K562 (cell line): ENCODE data around the gene TXLNG. TPM values are rescaled to one million over a fixed set of nuclear protein-coding genes. Genes with fewer than 3 reads are reported as not detected.

ENCODE experiments used
- SP2 ChIP-seq: IDR thresholded peaks from 2 replicates; pipeline ENCODE4 v1.6.1; 2011; ENCODE audit warnings: mild to moderate bottlenecking, low read depth, low read length, moderate library complexity; ENCODE audit not compliant: poor library complexity, severe bottlenecking; ENCODE audit errors: extremely low read depth
- SRSF3 ChIP-seq: fragments of 200-400 bp; formaldehyde crosslinking; IDR thresholded peaks from 2 replicates; pipeline ENCODE4 v1.6.1; 2016; ENCODE audit warnings: mild to moderate bottlenecking, low read length, moderate library complexity; ENCODE audit not compliant: insufficient read depth
- TBP ChIP-seq: optimal IDR thresholded peaks from 2 replicates; pipeline ENCODE3; 2011; ENCODE audit warnings: low read depth, low read length, improper control_type of control experiment
- polyA plus RNA-seq, 8 experiments: library from polyadenylated mRNA; depleted of rRNA in 4 of 8; stranded (reverse) in 5 of 8; unstranded in 3 of 8; fragments of >200 nt; fragmentation: Nextera tagmentation in 2 of 8; fragmentation: Illumina TruSeq in 1 of 8; extraction: Ambion mirVana in 2 of 8; extraction: Trizol in 1 of 8; gene quantifications; 2 replicates each; pipeline versions ENCODE4 v1.2.1 to v1.2.3, GENCODE V29; 2011 to 2014; ENCODE audit warnings: inconsistent platforms in 1 of 8, missing spikeins in 1 of 8
- total RNA-seq, 7 experiments: library from RNA; depleted of rRNA in 6 of 7; stranded (reverse); fragments of >200 nt in 6 of 7; fragmentation: Illumina TruSeq in 2 of 7; extraction: Trizol in 2 of 7; gene quantifications; 2 replicates each; pipeline versions ENCODE4 v1.2.1 to v1.2.3, GENCODE V29; 2011 to 2021; ENCODE audit warnings: low replicate concordance in 1 of 7
- TF ChIP-seq, protein P1 (sequence below): fragments of 450-650 bp; IDR thresholded peaks from 2 replicates; pipeline ENCODE4 v1.6.1; 2016; ENCODE audit warnings: mild to moderate bottlenecking, moderate library complexity

TXLNG gene
- total and polyA plus RNA-seq, 9 of the 15 experiments (the other 6 are each of a cell fraction or from before 2014, with no cell fraction given), result 13.1 to 47.0 (median 31.6) TPM

DNA sequence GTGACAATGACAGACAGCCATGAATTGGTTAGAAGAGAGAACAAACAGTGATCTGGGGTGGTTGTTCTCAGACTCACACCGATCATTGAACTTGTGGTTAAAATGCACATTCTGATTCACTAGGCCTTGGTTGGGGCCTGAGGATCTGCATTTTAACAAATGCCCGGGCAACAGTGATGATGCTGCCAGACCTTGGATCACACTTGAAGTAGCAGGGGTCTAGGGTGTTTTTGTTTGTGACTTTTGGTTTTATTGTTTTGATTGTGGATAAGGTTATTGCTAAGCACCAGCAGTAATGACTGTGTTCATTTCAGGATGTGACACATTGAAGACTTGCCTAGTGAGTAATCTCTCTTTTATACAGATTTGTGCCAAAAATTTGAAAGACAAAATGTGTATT lies 36.5 kb downstream of the TXLNG start (continued):
- TF ChIP-seq SRSF3, result no peak
- TF ChIP-seq, protein P1, sequence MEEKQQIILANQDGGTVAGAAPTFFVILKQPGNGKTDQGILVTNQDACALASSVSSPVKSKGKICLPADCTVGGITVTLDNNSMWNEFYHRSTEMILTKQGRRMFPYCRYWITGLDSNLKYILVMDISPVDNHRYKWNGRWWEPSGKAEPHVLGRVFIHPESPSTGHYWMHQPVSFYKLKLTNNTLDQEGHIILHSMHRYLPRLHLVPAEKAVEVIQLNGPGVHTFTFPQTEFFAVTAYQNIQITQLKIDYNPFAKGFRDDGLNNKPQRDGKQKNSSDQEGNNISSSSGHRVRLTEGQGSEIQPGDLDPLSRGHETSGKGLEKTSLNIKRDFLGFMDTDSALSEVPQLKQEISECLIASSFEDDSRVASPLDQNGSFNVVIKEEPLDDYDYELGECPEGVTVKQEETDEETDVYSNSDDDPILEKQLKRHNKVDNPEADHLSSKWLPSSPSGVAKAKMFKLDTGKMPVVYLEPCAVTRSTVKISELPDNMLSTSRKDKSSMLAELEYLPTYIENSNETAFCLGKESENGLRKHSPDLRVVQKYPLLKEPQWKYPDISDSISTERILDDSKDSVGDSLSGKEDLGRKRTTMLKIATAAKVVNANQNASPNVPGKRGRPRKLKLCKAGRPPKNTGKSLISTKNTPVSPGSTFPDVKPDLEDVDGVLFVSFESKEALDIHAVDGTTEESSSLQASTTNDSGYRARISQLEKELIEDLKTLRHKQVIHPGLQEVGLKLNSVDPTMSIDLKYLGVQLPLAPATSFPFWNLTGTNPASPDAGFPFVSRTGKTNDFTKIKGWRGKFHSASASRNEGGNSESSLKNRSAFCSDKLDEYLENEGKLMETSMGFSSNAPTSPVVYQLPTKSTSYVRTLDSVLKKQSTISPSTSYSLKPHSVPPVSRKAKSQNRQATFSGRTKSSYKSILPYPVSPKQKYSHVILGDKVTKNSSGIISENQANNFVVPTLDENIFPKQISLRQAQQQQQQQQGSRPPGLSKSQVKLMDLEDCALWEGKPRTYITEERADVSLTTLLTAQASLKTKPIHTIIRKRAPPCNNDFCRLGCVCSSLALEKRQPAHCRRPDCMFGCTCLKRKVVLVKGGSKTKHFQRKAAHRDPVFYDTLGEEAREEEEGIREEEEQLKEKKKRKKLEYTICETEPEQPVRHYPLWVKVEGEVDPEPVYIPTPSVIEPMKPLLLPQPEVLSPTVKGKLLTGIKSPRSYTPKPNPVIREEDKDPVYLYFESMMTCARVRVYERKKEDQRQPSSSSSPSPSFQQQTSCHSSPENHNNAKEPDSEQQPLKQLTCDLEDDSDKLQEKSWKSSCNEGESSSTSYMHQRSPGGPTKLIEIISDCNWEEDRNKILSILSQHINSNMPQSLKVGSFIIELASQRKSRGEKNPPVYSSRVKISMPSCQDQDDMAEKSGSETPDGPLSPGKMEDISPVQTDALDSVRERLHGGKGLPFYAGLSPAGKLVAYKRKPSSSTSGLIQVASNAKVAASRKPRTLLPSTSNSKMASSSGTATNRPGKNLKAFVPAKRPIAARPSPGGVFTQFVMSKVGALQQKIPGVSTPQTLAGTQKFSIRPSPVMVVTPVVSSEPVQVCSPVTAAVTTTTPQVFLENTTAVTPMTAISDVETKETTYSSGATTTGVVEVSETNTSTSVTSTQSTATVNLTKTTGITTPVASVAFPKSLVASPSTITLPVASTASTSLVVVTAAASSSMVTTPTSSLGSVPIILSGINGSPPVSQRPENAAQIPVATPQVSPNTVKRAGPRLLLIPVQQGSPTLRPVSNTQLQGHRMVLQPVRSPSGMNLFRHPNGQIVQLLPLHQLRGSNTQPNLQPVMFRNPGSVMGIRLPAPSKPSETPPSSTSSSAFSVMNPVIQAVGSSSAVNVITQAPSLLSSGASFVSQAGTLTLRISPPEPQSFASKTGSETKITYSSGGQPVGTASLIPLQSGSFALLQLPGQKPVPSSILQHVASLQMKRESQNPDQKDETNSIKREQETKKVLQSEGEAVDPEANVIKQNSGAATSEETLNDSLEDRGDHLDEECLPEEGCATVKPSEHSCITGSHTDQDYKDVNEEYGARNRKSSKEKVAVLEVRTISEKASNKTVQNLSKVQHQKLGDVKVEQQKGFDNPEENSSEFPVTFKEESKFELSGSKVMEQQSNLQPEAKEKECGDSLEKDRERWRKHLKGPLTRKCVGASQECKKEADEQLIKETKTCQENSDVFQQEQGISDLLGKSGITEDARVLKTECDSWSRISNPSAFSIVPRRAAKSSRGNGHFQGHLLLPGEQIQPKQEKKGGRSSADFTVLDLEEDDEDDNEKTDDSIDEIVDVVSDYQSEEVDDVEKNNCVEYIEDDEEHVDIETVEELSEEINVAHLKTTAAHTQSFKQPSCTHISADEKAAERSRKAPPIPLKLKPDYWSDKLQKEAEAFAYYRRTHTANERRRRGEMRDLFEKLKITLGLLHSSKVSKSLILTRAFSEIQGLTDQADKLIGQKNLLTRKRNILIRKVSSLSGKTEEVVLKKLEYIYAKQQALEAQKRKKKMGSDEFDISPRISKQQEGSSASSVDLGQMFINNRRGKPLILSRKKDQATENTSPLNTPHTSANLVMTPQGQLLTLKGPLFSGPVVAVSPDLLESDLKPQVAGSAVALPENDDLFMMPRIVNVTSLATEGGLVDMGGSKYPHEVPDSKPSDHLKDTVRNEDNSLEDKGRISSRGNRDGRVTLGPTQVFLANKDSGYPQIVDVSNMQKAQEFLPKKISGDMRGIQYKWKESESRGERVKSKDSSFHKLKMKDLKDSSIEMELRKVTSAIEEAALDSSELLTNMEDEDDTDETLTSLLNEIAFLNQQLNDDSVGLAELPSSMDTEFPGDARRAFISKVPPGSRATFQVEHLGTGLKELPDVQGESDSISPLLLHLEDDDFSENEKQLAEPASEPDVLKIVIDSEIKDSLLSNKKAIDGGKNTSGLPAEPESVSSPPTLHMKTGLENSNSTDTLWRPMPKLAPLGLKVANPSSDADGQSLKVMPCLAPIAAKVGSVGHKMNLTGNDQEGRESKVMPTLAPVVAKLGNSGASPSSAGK, result no peak
- TF ChIP-seq SP2, result no peak
- no peak for TF ChIP-seq TBP
